ENCODE results near the gene CYP51A1. TPM values are rescaled to one million over a fixed set of nuclear protein-coding genes. Genes with fewer than 3 reads are reported as not detected.

The CYP51A1 gene
- total RNA-seq, 2 experiments from 2014 or later: 53.4 to 84.0 TPM

- Histone ChIP-seq H3K79me2 (ENCODE audit: insufficient read depth, low read depth, low read length) (no peaks in the 10 kb centered on the region), H4K20me1 (ENCODE audit: insufficient read depth, low read length) (no peaks in the 10 kb centered on the region), H2AFZ (ENCODE audit: low read length) (no peak overlapping the region), H3K9me3 (ENCODE audit: low read length) (no peaks in the 10 kb centered on the region), H3K4me1 (ENCODE audit: insufficient read depth, low read length, poor library complexity, severe bottlenecking) (no peaks in the 10 kb centered on the region), H3K9me2 (ENCODE audit: insufficient read depth, low read length) (no peaks in the 10 kb centered on the region), H3K27ac (ENCODE audit: low read depth, low read length, poor library complexity, severe bottlenecking) (no peak overlapping the region), H3K4me3 (ENCODE audit: low read depth, low read length, poor library complexity, severe bottlenecking) (no peak overlapping the region), H3K36me3 (ENCODE audit: insufficient read depth, low read length) (peaks cover 69% of the 10 kb centered on the region), H3K4me2 (ENCODE audit: low read length) (no peak overlapping the region)
- no peak for DNase-seq (ENCODE audit: low spot score)
- ChIA-PET CTCF (ENCODE audit: unreplicated experiment) (no interaction called here), POLR2A (interaction anchor here (0.6 to 1.8 kb wide), 3 partner anchors 15 to 595 kb away, joined by 3 read pairs; no protein-coding TSS in a partner anchor)
- intact Hi-C loops (cut with micrococcal nuclease; ENCODE audit: unreplicated experiment): no loop called here
- BruUV-seq (replicated peaks): no TSS peak
- TF ChIP-seq, protein P1, sequence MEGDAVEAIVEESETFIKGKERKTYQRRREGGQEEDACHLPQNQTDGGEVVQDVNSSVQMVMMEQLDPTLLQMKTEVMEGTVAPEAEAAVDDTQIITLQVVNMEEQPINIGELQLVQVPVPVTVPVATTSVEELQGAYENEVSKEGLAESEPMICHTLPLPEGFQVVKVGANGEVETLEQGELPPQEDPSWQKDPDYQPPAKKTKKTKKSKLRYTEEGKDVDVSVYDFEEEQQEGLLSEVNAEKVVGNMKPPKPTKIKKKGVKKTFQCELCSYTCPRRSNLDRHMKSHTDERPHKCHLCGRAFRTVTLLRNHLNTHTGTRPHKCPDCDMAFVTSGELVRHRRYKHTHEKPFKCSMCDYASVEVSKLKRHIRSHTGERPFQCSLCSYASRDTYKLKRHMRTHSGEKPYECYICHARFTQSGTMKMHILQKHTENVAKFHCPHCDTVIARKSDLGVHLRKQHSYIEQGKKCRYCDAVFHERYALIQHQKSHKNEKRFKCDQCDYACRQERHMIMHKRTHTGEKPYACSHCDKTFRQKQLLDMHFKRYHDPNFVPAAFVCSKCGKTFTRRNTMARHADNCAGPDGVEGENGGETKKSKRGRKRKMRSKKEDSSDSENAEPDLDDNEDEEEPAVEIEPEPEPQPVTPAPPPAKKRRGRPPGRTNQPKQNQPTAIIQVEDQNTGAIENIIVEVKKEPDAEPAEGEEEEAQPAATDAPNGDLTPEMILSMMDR (conservative IDR thresholded peaks at IDR 0.05; ENCODE audit: low read length): no peak
- TF ChIP-seq EZH2phosphoT487 (IDR thresholded peaks at IDR 0.05; ENCODE audit: borderline replicate concordance, low read depth, low read length): no peak
These were observed 33.7 kb downstream of the CYP51A1 start for GRCh38 chr7:92100534-92100933.

GRCh38 chr7:92095380-92095779, 38.9 kb downstream of the CYP51A1 start:
- H3K79me2 ChIP-seq (ENCODE audit: insufficient read depth, low read depth, low read length): no peaks in the 10 kb centered on the region
- H3K27ac ChIP-seq (ENCODE audit: low read depth, low read length, poor library complexity, severe bottlenecking): no peak overlapping the region
- H3K9me3 ChIP-seq (ENCODE audit: low read length): no peaks in the 10 kb centered on the region
- no peak overlapping the region for H2AFZ ChIP-seq (ENCODE audit: low read length)
- no peak overlapping the region for H3K4me3 ChIP-seq (ENCODE audit: low read depth, low read length, poor library complexity, severe bottlenecking)
- H4K20me1 ChIP-seq (ENCODE audit: insufficient read depth, low read length): no peaks in the 10 kb centered on the region
- no peaks in the 10 kb centered on the region for H3K9me2 ChIP-seq (ENCODE audit: insufficient read depth, low read length)
- BruUV-seq (replicated peaks): no TSS peak
- ChIA-PET POLR2A (interaction anchor here (0.9 kb wide), 1 partner anchor 13 kb away, joined by 3 read pairs; no protein-coding TSS in a partner anchor), CTCF (ENCODE audit: unreplicated experiment) (no interaction called here)
- intact Hi-C loops (cut with micrococcal nuclease; ENCODE audit: unreplicated experiment): no loop called here
- no peak for DNase-seq (ENCODE audit: low spot score)
- no peaks in the 10 kb centered on the region for H3K4me1 ChIP-seq (ENCODE audit: insufficient read depth, low read length, poor library complexity, severe bottlenecking)
- H3K4me2 ChIP-seq (ENCODE audit: low read length): no peak overlapping the region
- H3K36me3 ChIP-seq (ENCODE audit: insufficient read depth, low read length): peaks cover 61% of the 10 kb centered on the region
- no peak for TF ChIP-seq EZH2phosphoT487 (IDR thresholded peaks at IDR 0.05; ENCODE audit: borderline replicate concordance, low read depth, low read length)
- TF ChIP-seq, protein P1 (conservative IDR thresholded peaks at IDR 0.05; ENCODE audit: low read length): no peak

GRCh38 chr7:92092210-92092609, 42.1 kb downstream of the CYP51A1 start:
- no peaks in the 10 kb centered on the region for H3K9me2 ChIP-seq (ENCODE audit: insufficient read depth, low read length)
- H3K4me1 ChIP-seq (ENCODE audit: insufficient read depth, low read length, poor library complexity, severe bottlenecking): no peaks in the 10 kb centered on the region
- ChIA-PET CTCF (ENCODE audit: unreplicated experiment) (no interaction called here), POLR2A (interaction anchor here (0.9 to 1.9 kb wide), 2 partner anchors 10 to 177 kb away, joined by 3 to 10 read pairs; no protein-coding TSS in a partner anchor)
- H3K36me3 ChIP-seq (ENCODE audit: insufficient read depth, low read length): peaks cover 63% of the 10 kb centered on the region
- H3K4me3 ChIP-seq (ENCODE audit: low read depth, low read length, poor library complexity, severe bottlenecking): no peak overlapping the region
- no peaks in the 10 kb centered on the region for H3K79me2 ChIP-seq (ENCODE audit: insufficient read depth, low read depth, low read length)
- no peaks in the 10 kb centered on the region for H3K9me3 ChIP-seq (ENCODE audit: low read length)
- H4K20me1 ChIP-seq (ENCODE audit: insufficient read depth, low read length): no peaks in the 10 kb centered on the region
- BruUV-seq (replicated peaks): no TSS peak
- TF ChIP-seq, protein P1 (conservative IDR thresholded peaks at IDR 0.05; ENCODE audit: low read length): no peak
- no peak for TF ChIP-seq EZH2phosphoT487 (IDR thresholded peaks at IDR 0.05; ENCODE audit: borderline replicate concordance, low read depth, low read length)
- H3K27ac ChIP-seq (ENCODE audit: low read depth, low read length, poor library complexity, severe bottlenecking): no peak overlapping the region
- H2AFZ ChIP-seq (ENCODE audit: low read length): no peak overlapping the region
- intact Hi-C loops (cut with micrococcal nuclease; ENCODE audit: unreplicated experiment): no loop called here
- H3K4me2 ChIP-seq (ENCODE audit: low read length): no peak overlapping the region
- DNase-seq (ENCODE audit: low spot score): no peak
